Neuronal stem cell (in vitro differentiated cells): ENCODE data around the gene TMEM132C.

Source experiments
- DNase-seq: peaks from one replicate; pipeline ENCODE4 v3.0.0-alpha.2; 2013; ENCODE audit warnings: low spot score
- H2AFZ ChIP-seq: one replicate; pipeline ENCODE4 v1.6.1; 2013; ENCODE audit warnings: mild to moderate bottlenecking, low read length, inconsistent platforms
- H2AK5ac ChIP-seq: 2 replicates; pipeline ENCODE4 v1.6.1; 2013; ENCODE audit warnings: low read depth, mild to moderate bottlenecking, inconsistent platforms, low read length, moderate library complexity, mixed read lengths
- H2BK120ac ChIP-seq: 2 replicates; pipeline ENCODE4 v1.6.1; 2013; ENCODE audit warnings: low read depth, mild to moderate bottlenecking, inconsistent platforms, low read length, moderate library complexity, mixed read lengths
- H2BK12ac ChIP-seq: one replicate; pipeline ENCODE4 v1.6.1; 2013; ENCODE audit warnings: low read length, inconsistent platforms
- H2BK15ac ChIP-seq: 2 replicates; pipeline ENCODE4 v1.6.1; 2013; ENCODE audit warnings: mild to moderate bottlenecking, low read length, inconsistent platforms, mixed read lengths
- H2BK5ac ChIP-seq: one replicate; pipeline ENCODE4 v1.6.1; 2013; ENCODE audit warnings: inconsistent platforms, mild to moderate bottlenecking, low read length, moderate library complexity
- H3K14ac ChIP-seq: one replicate; pipeline ENCODE4 v1.6.1; 2013; ENCODE audit warnings: low read length, inconsistent platforms
- H3K18ac ChIP-seq: 2 replicates; pipeline ENCODE4 v1.6.1; 2013; ENCODE audit warnings: low read length, inconsistent platforms
- H3K23ac ChIP-seq: 2 replicates; pipeline ENCODE4 v1.6.1; 2013; ENCODE audit warnings: low read depth, mild to moderate bottlenecking, mixed read lengths, low read length, inconsistent platforms; ENCODE audit not compliant: poor library complexity
- H3K27ac ChIP-seq: replicated peaks from 3 replicates; pipeline ENCODE4 v1.5.1; 2013; ENCODE audit warnings: low read length, inconsistent platforms
- H3K27me3 ChIP-seq, 3 experiments: 2 replicates each; pipeline ENCODE4 v1.6.1; 2013; ENCODE audit warnings: low read length in 3 of 3, mild to moderate bottlenecking in 2 of 3, inconsistent platforms in 1 of 3, low read depth in 1 of 3, mixed read lengths in 1 of 3, moderate library complexity in 1 of 3; ENCODE audit not compliant: control insufficient read depth in 3 of 3, insufficient read depth in 3 of 3
- H3K36me3 ChIP-seq, 2 donors: replicated peaks in 1 of 2; 2 replicates each; pipeline ENCODE4 v1.6.1; 2013; ENCODE audit warnings: low read length in 2 of 2; ENCODE audit not compliant: control insufficient read depth in 2 of 2, insufficient read depth in 2 of 2
- H3K4ac ChIP-seq: 2 replicates; pipeline ENCODE4 v1.6.1; 2013; ENCODE audit warnings: inconsistent platforms, mild to moderate bottlenecking, low read length, moderate library complexity
- H3K4me1 ChIP-seq, 2 donors: 1 replicate in 1 of 2; 2 replicates in 1 of 2; pipeline ENCODE4 v1.6.1; 2013; ENCODE audit warnings: low read length in 2 of 2, low read depth in 1 of 2; ENCODE audit not compliant: control insufficient read depth in 2 of 2, insufficient read depth in 1 of 2
- H3K4me2 ChIP-seq: one replicate; pipeline ENCODE4 v1.6.1; 2013; ENCODE audit warnings: mild to moderate bottlenecking, low read length, inconsistent platforms; ENCODE audit not compliant: insufficient read depth, poor library complexity, severe bottlenecking
- H3K4me3 ChIP-seq, 2 donors: 2 replicates each; pipeline ENCODE4 v1.5.1; 2013; ENCODE audit warnings: low read length in 2 of 2, mild to moderate bottlenecking in 2 of 2, inconsistent platforms in 1 of 2, moderate library complexity in 1 of 2
- H3K79me1 ChIP-seq: one replicate; pipeline ENCODE4 v1.6.1; 2013; ENCODE audit warnings: low read depth, mild to moderate bottlenecking, inconsistent platforms, low read length, moderate library complexity
- H3K9ac ChIP-seq: one replicate; pipeline ENCODE4 v1.6.1; 2013; ENCODE audit warnings: mild to moderate bottlenecking, low read depth, low read length, inconsistent platforms; ENCODE audit not compliant: poor library complexity
- H3K9me3 ChIP-seq, 2 donors: replicated peaks in 1 of 2; 2 replicates each; pipeline versions ENCODE3 to v1.6.1; 2013; ENCODE audit warnings: low read length in 2 of 2, mild to moderate bottlenecking in 2 of 2, inconsistent platforms in 1 of 2, low read depth in 1 of 2, mixed read lengths in 1 of 2, moderate library complexity in 1 of 2; ENCODE audit not compliant: control insufficient read depth in 2 of 2, insufficient read depth in 1 of 2
- H4K8ac ChIP-seq: one replicate; pipeline ENCODE4 v1.6.1; 2013; ENCODE audit warnings: low read depth, mild to moderate bottlenecking, inconsistent platforms, low read length, moderate library complexity
- H4K91ac ChIP-seq: one replicate; pipeline ENCODE4 v1.6.1; 2013; ENCODE audit warnings: low read length, low read depth, mild to moderate bottlenecking, inconsistent platforms; ENCODE audit not compliant: poor library complexity
- WGBS, 2 donors: extraction: QIAGEN DNeasy Blood & Tissue Kit; methylation state at CpG; one replicate each; pipeline ENCODE4 v1.1.7; 2013; ENCODE audit warnings: missing lambda C conversion rate in 2 of 2, mixed read lengths in 1 of 2; ENCODE audit not compliant: insufficient read length in 2 of 2, insufficient replicate concordance in 1 of 2; ENCODE audit errors: extremely low coverage in 2 of 2; 5-methylcytosine and 5-hydroxymethylcytosine counted together

Gene TMEM132C

GRCh38 chr12:128570191-128571065 lies 303.5 kb downstream of the TMEM132C start:
- no peak overlapping the region for H3K4me2 ChIP-seq
- H2BK12ac ChIP-seq: no peak overlapping the region
- no peak overlapping the region for H3K18ac ChIP-seq
- H3K79me1 ChIP-seq: no peaks in the 10 kb centered on the region
- H3K9me3 ChIP-seq: peaks cover 7 to 8% of the 10 kb centered on the region in 2 donors
- H3K36me3 ChIP-seq: no peaks in the 10 kb centered on the region
- H4K8ac ChIP-seq: no peak overlapping the region
- no peak overlapping the region for H3K9ac ChIP-seq
- H3K4me3 ChIP-seq: no peak overlapping the region
- no peak overlapping the region for H2AFZ ChIP-seq
- H3K4me1 ChIP-seq: peaks cover 0 to 5% of the 10 kb centered on the region in 2 donors
- H3K14ac ChIP-seq: no peak overlapping the region
- no peak overlapping the region for H4K91ac ChIP-seq
- no peak overlapping the region for H3K23ac ChIP-seq
- H3K27ac ChIP-seq: no peak overlapping the region
- DNase-seq: no peak
- no peak overlapping the region for H2BK120ac ChIP-seq
- no peak overlapping the region for H3K4ac ChIP-seq
- WGBS, 2 donors: no CpG with 5 or more reads among the region's 11 CpGs
- no peak overlapping the region for H2BK5ac ChIP-seq
- H3K27me3 ChIP-seq: no peaks in the 10 kb centered on the region
- H2BK15ac ChIP-seq: no peak overlapping the region
- no peak overlapping the region for H2AK5ac ChIP-seq

GRCh38 chr12:128571906-128572810 lies 305.2 kb downstream of the TMEM132C start:
- H2AK5ac ChIP-seq: peak overlapping the region; percentile 45
- no peaks in the 10 kb centered on the region for H3K79me1 ChIP-seq
- no CpG with 5 or more reads among the region's 7 CpGs for WGBS, 2 donors
- H3K9ac ChIP-seq: no peak overlapping the region
- H3K9me3 ChIP-seq: peaks cover 7 to 8% of the 10 kb centered on the region in 2 donors
- no peak overlapping the region for H3K27ac ChIP-seq
- H2BK120ac ChIP-seq: no peak overlapping the region
- no peak overlapping the region for H3K4ac ChIP-seq
- no peaks in the 10 kb centered on the region for H3K36me3 ChIP-seq
- no peak overlapping the region for H4K91ac ChIP-seq
- no peak overlapping the region for H4K8ac ChIP-seq
- DNase-seq: no peak
- H3K23ac ChIP-seq: peak overlapping the region; percentile 31
- peak overlapping the region; percentile 30 for H2BK12ac ChIP-seq
- H2BK15ac ChIP-seq: peak overlapping the region; percentile 13
- H2BK5ac ChIP-seq: no peak overlapping the region
- peak overlapping the region; percentile 27 for H3K18ac ChIP-seq
- peak overlapping the region; percentile 61 for H3K14ac ChIP-seq
- no peak overlapping the region for H3K4me2 ChIP-seq
- H2AFZ ChIP-seq: no peak overlapping the region
- peaks cover 0 to 5% of the 10 kb centered on the region in 2 donors for H3K4me1 ChIP-seq
- peak overlapping the region in 1 of 2 donors; percentile 38 for H3K4me3 ChIP-seq
- H3K27me3 ChIP-seq: no peaks in the 10 kb centered on the region

- Histone ChIP-seq H3K14ac (no peak overlapping the region), H2BK12ac (no peak overlapping the region), H2BK15ac (no peak overlapping the region), H2AFZ (no peak overlapping the region), H3K36me3 (no peaks in the 10 kb centered on the region), H3K4me2 (no peak overlapping the region), H3K27me3 (no peaks in the 10 kb centered on the region), H4K91ac (no peak overlapping the region), H2AK5ac (no peak overlapping the region), H3K23ac (no peak overlapping the region), H3K79me1 (no peaks in the 10 kb centered on the region), H3K4ac (no peak overlapping the region), H3K9ac (no peak overlapping the region), H3K4me1 (peaks cover 0 to 5% of the 10 kb centered on the region in 2 donors), H3K18ac (no peak overlapping the region), H3K27ac (no peak overlapping the region), H3K9me3 (peaks cover 7 to 8% of the 10 kb centered on the region in 2 donors), H3K4me3 (no peak overlapping the region), H2BK120ac (no peak overlapping the region), H2BK5ac (no peak overlapping the region), H4K8ac (no peak overlapping the region)
- no peak for DNase-seq
- WGBS, 2 donors: no CpG with 5 or more reads among the region's 4 CpGs
Measured at GRCh38 chr12:128573907-128574306, 306.9 kb downstream of the TMEM132C start.

- no peak overlapping the region for H2BK15ac ChIP-seq
- H3K9me3 ChIP-seq: peaks cover 0 to 4% of the 10 kb centered on the region in 2 donors
- no peaks in the 10 kb centered on the region for H3K36me3 ChIP-seq
- no peaks in the 10 kb centered on the region for H3K79me1 ChIP-seq
- no peaks in the 10 kb centered on the region for H3K4me1 ChIP-seq
- no peak for DNase-seq
- no peaks in the 10 kb centered on the region for H3K27me3 ChIP-seq
- no peak overlapping the region for H3K14ac ChIP-seq
- H3K23ac ChIP-seq: no peak overlapping the region
- H4K8ac ChIP-seq: no peak overlapping the region
- H4K91ac ChIP-seq: no peak overlapping the region
- H3K27ac ChIP-seq: no peak overlapping the region
- WGBS, 2 donors: no CpG with 5 or more reads among the region's 8 CpGs
- no peak overlapping the region for H2BK120ac ChIP-seq
- H3K9ac ChIP-seq: no peak overlapping the region
- no peak overlapping the region for H3K4ac ChIP-seq
- no peak overlapping the region for H2BK12ac ChIP-seq
- no peak overlapping the region for H3K4me2 ChIP-seq
- no peak overlapping the region for H2BK5ac ChIP-seq
- no peak overlapping the region for H3K4me3 ChIP-seq
- no peak overlapping the region for H3K18ac ChIP-seq
- no peak overlapping the region for H2AK5ac ChIP-seq
- H2AFZ ChIP-seq: no peak overlapping the region
Measured at GRCh38 chr12:128578045-128578444, 311.1 kb downstream of the TMEM132C start.
